Right cardiac atrium (tissue), 5 donors: Measurements from ENCODE around the gene FGF11. TPM values are rescaled to one million over a fixed set of nuclear protein-coding genes. Genes with fewer than 3 reads are reported as not detected.
A peak's percentile ranks its signal among the peaks of the same experiment; 100 is the strongest.

ENCODE experiments used
- ATAC-seq, 2 donors: fragments of 200-7000 bp; cut with Tn5 transposase; one replicate each; pipeline versions ENCODE4 v1.8.0 to v1.9.1; 2020; ENCODE audit warnings: moderate library complexity in 2 of 2, mild to moderate bottlenecking in 1 of 2
- DNase-seq, 3 donors: peaks; one replicate each; pipeline ENCODE4 v3.0.0-alpha.2; 2020
- H3K27ac ChIP-seq: one replicate; pipeline ENCODE4 v1.5.1; 2013; ENCODE audit warnings: mild to moderate bottlenecking, low read length, control low read depth, moderate library complexity
- H3K27me3 ChIP-seq: one replicate; pipeline ENCODE4 v1.6.1; 2013; ENCODE audit not compliant: control insufficient read depth, insufficient read depth
- H3K4me1 ChIP-seq: one replicate; pipeline ENCODE4 v1.6.1; 2013; ENCODE audit warnings: low read length; ENCODE audit not compliant: control insufficient read depth, insufficient read depth
- H3K4me3 ChIP-seq: one replicate; pipeline ENCODE4 v1.5.1; 2013; ENCODE audit warnings: low read length, control low read depth
- H3K9me3 ChIP-seq: one replicate; pipeline ENCODE4 v1.6.1; 2013; ENCODE audit warnings: low read length; ENCODE audit not compliant: control insufficient read depth
- WGBS: extraction: QIAGEN DNeasy Blood & Tissue Kit; methylation state at CpG from one replicate; pipeline ENCODE4 v1.1.7; 2013; 5-methylcytosine and 5-hydroxymethylcytosine counted together
- intact Hi-C, 4 donors: fragments of 100-400 bp; cut with DNase I; formaldehyde crosslinking; loops; one replicate each; pipeline versions ENCODE4 v1.11.0 to v1.14.0; 2022 to 2023
- polyA plus RNA-seq: library from polyadenylated mRNA; stranded (reverse); fragments of 200-250 nt; gene quantifications from one replicate; pipeline ENCODE4 v1.2.3, GENCODE V29; 2013
- total RNA-seq, 4 donors: library from RNA; stranded (reverse); fragmentation: NEBNext Ultra II Directional; extraction: Animal tissue kit (Norgen Biotek cat#: 25700); gene quantifications; one replicate each; pipeline ENCODE4 v1.2.1, GENCODE V29; 2021
- donor health status: healthy with polysubstance abuse.
- donor health status: DM: no; HTN: yes; CAD: no.
- donor health status: DM: no; HTN: no; CAD: no.
- donor health status: DM: no; HTN: yes; CAD: no; lungs with severe emphysema.
- donor health status: DM: yes; HTN: yes; CAD: no.

FGF11 gene
- total and polyA plus RNA-seq, 5 donors = 13.9 to 34.8 (median 27.2) TPM

DNA sequence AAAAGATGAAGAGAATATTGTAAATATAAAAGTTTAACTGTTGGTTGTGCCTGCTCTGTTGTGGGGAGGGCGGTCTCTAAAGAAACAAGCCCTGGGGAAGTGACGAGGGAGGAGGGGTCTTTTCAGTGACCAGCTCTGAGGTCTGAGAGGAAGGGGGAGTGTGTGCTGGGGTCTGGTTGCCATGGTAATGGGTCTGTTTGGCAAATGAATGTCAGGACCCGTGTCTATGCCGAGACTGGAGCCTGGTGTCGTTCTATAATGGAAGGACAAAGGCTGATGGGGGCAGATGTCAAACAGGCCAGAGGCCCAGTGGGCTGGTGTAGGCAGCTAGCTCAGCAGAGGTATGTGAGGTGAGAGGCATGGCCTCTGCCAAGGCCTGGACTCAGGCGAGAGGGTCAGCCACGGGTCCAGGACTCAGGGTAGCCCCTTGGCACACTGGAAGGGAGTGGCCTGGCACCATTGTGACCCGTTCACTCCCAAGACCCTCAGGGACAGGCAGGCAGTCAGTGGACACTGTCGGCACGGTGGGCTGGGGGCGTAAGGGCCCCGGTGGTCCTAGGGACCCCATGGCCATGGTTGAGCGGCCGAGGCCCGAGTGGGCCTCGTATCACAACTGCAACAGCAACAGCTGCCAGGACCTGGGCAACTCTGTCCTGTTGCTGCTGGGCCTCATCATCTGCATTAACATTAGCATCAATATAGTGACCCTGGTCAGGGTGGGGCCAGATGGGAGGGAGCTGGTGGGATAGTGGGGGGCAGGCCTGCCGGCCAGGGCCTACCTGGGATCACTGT is 19.3 kb upstream of the FGF11 start, which contains the start of gene SPEM1:
SPEM1 (plus strand) TSS at position 506 of the 792 bp plus-strand sequence; CDS start at position 567, 61 bp downstream.
- intact Hi-C loops = no loop called here
- Histone ChIP-seq H3K9me3 (no peaks in the 10 kb centered on the region), H3K27me3 (no peaks in the 10 kb centered on the region), H3K4me3 (no peak within 1 kb of the TSS), H3K4me1 (no peaks in the 10 kb centered on the region), H3K27ac (no peak within 1 kb of the TSS)
- no peak for ATAC-seq
- 81% methylated on average over 17 of the region's 17 CpGs for WGBS
- DNase-seq = peak in 2 of 3 donors; percentile 4 to 31

- no peaks in the 10 kb centered on the region for H3K9me3 ChIP-seq
- 93% methylated on average over 16 of the region's 16 CpGs for WGBS
- H3K4me1 ChIP-seq = no peaks in the 10 kb centered on the region
- peak in 1 of 2 donors; percentile 10 for ATAC-seq
- H3K27ac ChIP-seq = no peak overlapping the region
- no peak overlapping the region for H3K4me3 ChIP-seq
- intact Hi-C loops = no loop called here
- H3K27me3 ChIP-seq = no peaks in the 10 kb centered on the region
- peak in 2 of 3 donors; percentile 27 to 31 for DNase-seq
These were observed 18.1 kb upstream of the FGF11 start for GRCh38 chr17:7421186-7421585.

- H3K4me1 ChIP-seq = no peaks in the 10 kb centered on the region
These were observed 15.6 kb upstream of the FGF11 start for GRCh38 chr17:7423679-7424078.

DNA sequence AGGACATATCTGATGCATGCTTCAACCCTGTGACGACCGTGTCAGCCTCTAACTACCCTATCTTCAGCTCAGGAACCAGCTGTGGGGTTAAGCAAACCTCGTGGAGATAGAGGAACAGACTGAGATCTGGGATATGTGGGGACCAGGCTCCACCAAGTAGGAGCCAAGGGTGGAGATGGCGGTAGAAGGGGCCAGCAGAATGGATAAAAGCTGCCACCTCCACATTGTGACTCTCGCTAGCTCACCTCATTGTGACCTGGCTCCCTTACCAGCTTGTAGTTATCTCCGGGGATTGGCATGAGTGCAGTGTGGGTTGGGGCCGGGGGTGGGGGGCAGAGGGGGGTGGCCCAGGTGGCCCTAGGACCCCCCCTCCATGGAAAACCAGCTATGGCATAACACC is 14.0 kb upstream of the FGF11 start, which contains the start of gene SPEM2:
SPEM2 (plus strand) TSS at position 301 of the 400 bp plus-strand sequence; CDS start at position 374, 73 bp downstream.
- no peak for DNase-seq

More at GRCh38 chr17:7423679-7424078, 15.6 kb upstream of the FGF11 start:
- H3K27ac ChIP-seq = no peak overlapping the region
- no peak for DNase-seq
- no peak for ATAC-seq
- WGBS = 55% methylated on average over 4 of the region's 4 CpGs
- no peaks in the 10 kb centered on the region for H3K27me3 ChIP-seq
- H3K4me3 ChIP-seq = no peak overlapping the region
- no peaks in the 10 kb centered on the region for H3K9me3 ChIP-seq
- intact Hi-C loops = no loop called here

DNA sequence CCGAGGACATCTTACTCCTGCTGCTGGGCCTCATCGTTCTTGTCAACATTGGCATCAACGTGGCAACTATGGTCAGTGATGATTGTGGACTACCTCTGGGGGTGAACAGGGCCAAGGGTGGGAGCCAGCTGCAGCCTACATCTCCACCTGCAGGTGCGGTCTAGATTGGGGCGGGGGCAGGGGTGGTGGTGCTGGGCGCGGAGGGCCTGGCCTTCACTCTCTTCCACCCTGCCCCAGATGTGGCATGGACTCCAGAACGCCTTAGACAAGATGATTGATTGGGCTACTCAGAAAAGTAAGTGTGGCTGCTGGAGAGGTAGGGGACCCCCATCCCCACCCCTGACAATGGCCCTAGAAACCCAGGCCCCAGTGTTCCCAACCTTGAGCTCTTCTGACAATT is 13.6 kb upstream of the FGF11 start:
- intact Hi-C loops = no loop called here
- Histone ChIP-seq H3K9me3 (no peaks in the 10 kb centered on the region), H3K27ac (no peak overlapping the region), H3K4me1 (no peaks in the 10 kb centered on the region), H3K27me3 (no peaks in the 10 kb centered on the region), H3K4me3 (no peak overlapping the region)
- ATAC-seq = no peak
- no peak for DNase-seq
- WGBS = 80% methylated on average over 8 of the region's 8 CpGs

More for the DNA sequence above, 14.0 kb upstream of the FGF11 start, which contains the start of gene SPEM2:
- intact Hi-C loops = no loop called here
- Histone ChIP-seq H3K4me1 (no peaks in the 10 kb centered on the region), H3K4me3 (no peak within 1 kb of the TSS), H3K9me3 (no peaks in the 10 kb centered on the region), H3K27me3 (no peaks in the 10 kb centered on the region), H3K27ac (no peak within 1 kb of the TSS)
- WGBS = 74% methylated on average over 7 of the region's 7 CpGs
- no peak for ATAC-seq

DNA sequence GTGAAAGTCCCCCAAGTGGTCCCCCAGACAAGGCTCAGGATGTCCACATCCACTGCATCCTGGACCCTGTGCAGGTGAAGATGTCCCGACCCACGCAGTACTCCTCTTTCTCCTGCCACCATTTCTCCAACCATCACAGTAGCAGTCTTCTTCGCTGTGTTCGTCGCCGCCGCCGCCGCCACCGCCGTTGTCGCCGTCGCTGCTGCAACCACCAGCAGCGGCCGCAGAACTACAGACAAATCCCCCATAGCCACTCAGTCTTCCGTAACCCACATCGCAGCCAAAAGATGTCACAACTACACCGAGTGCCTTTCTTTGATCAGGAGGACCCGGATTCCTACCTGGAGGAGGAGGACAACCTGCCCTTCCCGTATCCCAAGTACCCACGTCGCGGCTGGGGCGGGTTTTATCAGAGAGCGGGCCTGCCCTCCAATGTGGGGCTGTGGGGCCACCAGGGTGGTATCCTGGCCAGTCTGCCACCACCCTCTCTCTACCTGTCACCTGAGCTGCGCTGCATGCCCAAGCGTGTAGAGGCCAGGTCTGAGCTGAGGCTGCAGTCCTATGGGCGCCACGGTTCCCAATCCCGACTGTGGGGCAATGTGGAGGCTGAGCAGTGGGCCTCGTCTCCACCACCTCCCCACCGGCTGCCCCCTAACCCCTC is 13.0 kb upstream of the FGF11 start:
- Histone ChIP-seq H3K27ac (no peak overlapping the region), H3K9me3 (no peaks in the 10 kb centered on the region), H3K4me3 (no peak overlapping the region), H3K27me3 (no peaks in the 10 kb centered on the region), H3K4me1 (no peaks in the 10 kb centered on the region)
- 94% methylated on average over 33 of the region's 33 CpGs for WGBS
- ATAC-seq (no peak), DNase-seq (peak in 1 of 3 donors; percentile 53)
- intact Hi-C loops = no loop called here

DNA sequence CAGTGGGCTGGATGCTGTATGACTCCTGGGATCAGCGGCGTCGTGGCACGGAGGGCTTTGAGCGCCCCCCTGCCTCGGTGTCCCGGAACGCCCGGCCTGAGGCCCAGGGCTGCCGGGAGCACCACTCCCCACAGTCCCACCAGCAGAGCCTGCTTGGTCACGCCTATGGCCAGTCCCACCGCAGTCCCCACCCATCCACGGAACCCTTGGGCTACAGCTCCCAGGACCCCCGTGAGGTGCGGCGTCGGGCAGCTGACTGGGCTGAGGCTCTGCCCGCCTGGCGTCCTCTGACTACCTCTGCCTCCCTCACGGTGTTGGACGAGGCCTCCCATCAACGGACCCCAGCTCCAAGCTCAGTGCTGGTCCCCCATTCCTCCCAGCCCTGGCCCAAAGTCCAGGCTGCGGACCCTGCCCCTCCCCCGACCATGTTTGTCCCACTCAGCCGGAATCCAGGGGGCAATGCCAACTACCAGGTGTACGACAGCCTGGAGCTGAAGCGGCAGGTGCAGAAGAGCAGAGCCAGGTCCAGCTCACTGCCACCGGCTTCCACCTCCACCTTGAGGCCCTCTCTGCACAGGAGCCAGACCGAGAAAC is 12.3 kb upstream of the FGF11 start:
- H3K9me3 ChIP-seq = no peaks in the 10 kb centered on the region
- H3K4me3 ChIP-seq = no peak overlapping the region
- H3K27ac ChIP-seq = no peak overlapping the region
- H3K27me3 ChIP-seq = no peaks in the 10 kb centered on the region
- 92% methylated on average over 29 of the region's 29 CpGs for WGBS
- intact Hi-C loops = no loop called here
- no peak for ATAC-seq
- peak in 1 of 3 donors; percentile 54 for DNase-seq
- H3K4me1 ChIP-seq = no peaks in the 10 kb centered on the region

- no peaks in the 10 kb centered on the region for H3K4me1 ChIP-seq
- H3K4me3 ChIP-seq = no peak overlapping the region
- H3K27ac ChIP-seq = no peak overlapping the region
- 87% methylated on average over 7 of the region's 7 CpGs for WGBS
- H3K27me3 ChIP-seq = no peaks in the 10 kb centered on the region
- H3K9me3 ChIP-seq = no peaks in the 10 kb centered on the region
- intact Hi-C loops = no loop called here
- DNase-seq = peak in 1 of 3 donors; percentile 35
- no peak for ATAC-seq
These were observed 11.8 kb upstream of the FGF11 start for GRCh38 chr17:7427549-7427948.

DNA sequence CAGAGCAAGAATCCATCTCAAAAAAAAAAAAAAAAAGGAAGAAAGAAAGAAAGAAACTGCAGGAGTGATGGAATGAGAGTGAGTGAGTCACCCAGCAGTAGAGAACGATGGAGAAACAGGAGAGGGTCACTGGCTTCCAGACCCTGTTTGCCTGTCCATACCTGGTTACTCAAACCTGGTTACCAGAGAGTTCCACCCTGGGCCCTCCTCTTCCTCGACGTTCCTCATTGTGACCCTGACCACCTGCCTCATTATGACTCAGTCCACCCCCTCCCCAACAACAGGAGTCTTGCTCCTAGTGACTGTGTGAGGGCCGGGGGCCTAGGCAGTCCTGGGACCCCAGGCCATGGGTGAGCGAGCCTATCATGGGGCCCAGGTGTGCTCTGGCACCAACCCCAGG is 10.8 kb upstream of the FGF11 start, which contains the start of gene SPEM3:
SPEM3 (plus strand) TSS at position 301 of the 400 bp plus-strand sequence; CDS start at position 347, 46 bp downstream.
- WGBS = 67% methylated on average over 5 of the region's 5 CpGs
- Histone ChIP-seq H3K4me3 (no peak within 1 kb of the TSS), H3K27me3 (no peaks in the 10 kb centered on the region), H3K4me1 (no peaks in the 10 kb centered on the region), H3K9me3 (no peaks in the 10 kb centered on the region), H3K27ac (no peak within 1 kb of the TSS)
- intact Hi-C loops = no loop called here
- DNase-seq = peak in 1 of 3 donors; percentile 25
- ATAC-seq = no peak

GRCh38 chr17:7429722-7430121 is 9.6 kb upstream of the FGF11 start:
- no peak overlapping the region for H3K4me3 ChIP-seq
- no peaks in the 10 kb centered on the region for H3K27me3 ChIP-seq
- DNase-seq (peak in 2 of 3 donors; percentile 39 to 67), ATAC-seq (peak in 1 of 2 donors; percentile 6)
- H3K9me3 ChIP-seq = no peaks in the 10 kb centered on the region
- 96% methylated on average over 10 of the region's 10 CpGs for WGBS
- intact Hi-C loops = loop anchor here in 3 of 4 donors (10.0 kb wide), 3 partner anchors 65 to 135 kb away; partner anchors contain the start of genes KCTD11 (in 2 of the 3), TMEM95 (in 2 of the 3) and SENP3 (in 1 of the 3)
- no peak overlapping the region for H3K27ac ChIP-seq
- no peaks in the 10 kb centered on the region for H3K4me1 ChIP-seq
